Right lobe of liver (tissue), 4 donors: ENCODE data around the gene EPB41L4B.

Source experiments
- CTCF ChIP-seq, 4 donors: fragments of 200-600 bp in 3 of 4; fragments of 450-650 bp in 1 of 4; IDR thresholded peaks; one replicate each; pipeline versions ENCODE4 v1.5.1 to v1.8.0; 2016 to 2022; ENCODE audit warnings: antibody characterized with exemption in 4 of 4, mild to moderate bottlenecking in 2 of 4
- POLR2A ChIP-seq: fragments of 450-650 bp; IDR thresholded peaks from one replicate; pipeline ENCODE4 v1.6.1; 2017; ENCODE audit warnings: antibody characterized with exemption, mild to moderate bottlenecking
- donor health status: DM: no; HTN: no; CAD: no.
- donor health status: DM: no; HTN: no; CAD: no.
- donor health status: DM: no; HTN: yes; CAD: no.

GRCh38 chr9:109239240-109239639, 81.6 kb downstream of the EPB41L4B start:
- TF ChIP-seq POLR2A (no peak), CTCF (IDR thresholded peaks at IDR 0.05) (no peak)
